GM15510 (cell line): ENCODE measurements around the gene DMWD.

Source experiments
- POLR2A ChIP-seq: IDR thresholded peaks from 3 replicates; pipeline ENCODE4 v1.6.1; 2011; ENCODE audit warnings: borderline replicate concordance; ENCODE audit not compliant: insufficient read length; ENCODE audit errors: extremely low read depth

The DMWD gene

GRCh38 chr19:45782820-45783785 is 9.5 kb downstream of the DMWD start:
- no peak for TF ChIP-seq POLR2A

- TF ChIP-seq POLR2A = no peak
These were observed 10.4 kb downstream of the DMWD start, which contains the start of gene DMPK for GRCh38 chr19:45782162-45782691. TSS of gene DMPK (minus strand) at chr19:45782490. CDS start at chr19:45782352, 138 bp downstream.

DNA sequence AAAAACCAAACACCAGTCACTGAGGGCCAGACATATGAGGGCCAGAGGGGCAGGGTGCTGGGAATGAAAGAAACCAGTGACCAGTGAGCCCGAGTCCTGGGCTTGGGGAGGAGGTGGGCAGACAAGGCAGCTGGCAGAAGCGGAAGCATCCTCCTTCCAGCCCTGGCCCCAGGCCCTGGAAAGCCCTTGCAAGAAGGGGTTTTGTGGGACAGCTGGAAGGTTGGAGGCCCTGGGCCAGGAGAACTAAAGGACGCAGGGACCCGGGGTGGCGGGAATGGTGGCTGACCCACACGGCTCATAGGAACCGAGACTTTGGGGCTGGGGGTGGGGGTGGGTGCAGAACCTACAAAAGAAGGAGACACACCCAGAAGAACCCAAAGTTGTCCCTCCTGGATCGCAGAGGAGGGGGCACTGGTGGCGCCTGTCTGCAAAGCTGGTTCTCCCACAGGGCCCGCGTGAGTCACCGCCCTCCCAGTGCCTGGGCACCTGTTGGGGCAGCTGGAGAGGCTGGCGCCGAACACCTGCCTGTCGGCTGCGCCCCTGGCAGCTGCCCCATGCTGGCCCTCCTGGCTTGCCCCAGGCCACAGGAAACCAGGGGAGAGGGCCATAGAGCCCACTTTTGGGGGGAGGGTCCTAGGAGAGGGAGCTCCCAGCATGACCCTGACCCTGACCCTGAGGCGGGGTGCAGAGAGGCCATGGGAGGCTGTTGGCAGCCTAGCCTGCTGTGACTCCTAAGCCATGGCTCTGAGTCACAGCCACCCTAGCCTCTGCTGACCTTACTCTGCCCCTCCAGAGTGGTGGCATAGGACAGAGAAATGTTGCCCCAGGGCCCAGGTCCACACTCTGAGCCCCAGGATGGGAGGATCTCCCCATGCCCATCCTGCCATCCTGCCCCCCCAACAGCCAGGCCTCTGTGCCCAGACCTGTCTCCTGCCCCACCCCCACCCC is 11.2 kb downstream of the DMWD start:
- TF ChIP-seq POLR2A = no peak

GRCh38 chr19:45780448-45781213 is 12.0 kb downstream of the DMWD start:
- no peak for TF ChIP-seq POLR2A

DNA sequence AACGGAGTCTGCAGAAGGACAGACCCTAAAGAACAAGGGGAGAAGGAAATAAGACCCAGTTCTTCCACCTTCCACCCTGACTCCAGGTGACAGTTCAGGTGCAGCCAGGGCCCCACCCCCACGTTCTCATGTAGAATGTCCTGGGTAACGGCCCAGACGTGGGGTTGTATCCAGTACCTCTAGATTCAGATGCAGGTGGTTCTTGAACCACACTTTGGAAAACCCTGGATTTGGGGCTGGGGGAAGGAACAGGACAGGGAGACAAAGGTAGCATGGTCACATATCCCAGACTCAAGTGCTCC is 12.5 kb downstream of the DMWD start:
- no peak for TF ChIP-seq POLR2A

- TF ChIP-seq POLR2A = peak; percentile 27
These were observed 13.2 kb downstream of the DMWD start for GRCh38 chr19:45779231-45780145.

- no peak for TF ChIP-seq POLR2A
These were observed 14.5 kb downstream of the DMWD start for GRCh38 chr19:45778010-45778661.

DNA sequence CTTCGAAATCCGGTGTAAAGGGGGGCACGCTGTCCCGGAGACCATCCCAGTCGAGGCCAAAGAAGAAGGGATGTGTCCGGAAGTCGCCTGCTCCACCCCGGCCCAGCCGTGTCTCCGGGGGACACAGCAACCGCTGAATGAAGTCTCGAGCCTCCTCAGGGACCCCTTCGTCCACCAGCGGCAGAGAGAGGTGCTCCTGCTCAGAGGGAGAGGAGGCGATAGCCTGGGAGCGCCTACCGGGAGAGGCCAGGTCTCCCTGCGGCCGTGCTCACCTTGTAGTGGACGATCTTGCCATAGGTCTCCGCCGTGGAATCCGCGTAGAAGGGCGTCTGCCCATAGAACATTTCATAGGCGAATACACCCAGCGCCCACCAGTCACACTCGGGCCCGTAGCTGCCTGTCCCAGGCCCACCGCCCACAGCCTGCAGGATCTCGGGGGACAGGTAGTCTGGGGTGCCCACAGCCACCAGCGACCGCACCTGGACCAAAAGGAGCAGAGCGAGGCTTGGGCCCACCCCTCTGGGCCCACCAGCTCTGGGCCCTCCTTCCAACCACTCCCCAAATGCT is 15.2 kb downstream of the DMWD start:
- TF ChIP-seq POLR2A = no peak

DNA sequence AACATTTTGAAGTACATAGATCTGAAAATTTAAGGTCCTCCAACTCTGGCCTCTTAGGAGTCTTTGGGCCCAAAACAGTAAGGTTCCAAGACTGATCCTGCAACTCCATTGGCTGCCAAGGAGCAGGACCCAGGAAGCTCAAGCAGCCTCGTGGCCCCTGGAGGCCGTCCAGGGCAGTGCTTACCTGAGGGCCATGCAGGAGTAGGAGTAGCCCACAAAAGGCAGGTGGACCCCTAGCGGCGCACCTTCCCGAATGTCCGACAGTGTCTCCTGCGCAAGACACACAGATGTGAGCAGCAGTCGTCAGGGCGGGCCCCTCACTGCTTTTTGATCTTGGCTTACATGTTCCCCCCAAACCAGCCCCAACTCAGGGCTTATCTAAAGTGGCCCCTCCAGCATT is 17.9 kb downstream of the DMWD start:
- TF ChIP-seq POLR2A = no peak

- TF ChIP-seq POLR2A = no peak
These were observed 19.3 kb downstream of the DMWD start for GRCh38 chr19:45773384-45773783.

DNA sequence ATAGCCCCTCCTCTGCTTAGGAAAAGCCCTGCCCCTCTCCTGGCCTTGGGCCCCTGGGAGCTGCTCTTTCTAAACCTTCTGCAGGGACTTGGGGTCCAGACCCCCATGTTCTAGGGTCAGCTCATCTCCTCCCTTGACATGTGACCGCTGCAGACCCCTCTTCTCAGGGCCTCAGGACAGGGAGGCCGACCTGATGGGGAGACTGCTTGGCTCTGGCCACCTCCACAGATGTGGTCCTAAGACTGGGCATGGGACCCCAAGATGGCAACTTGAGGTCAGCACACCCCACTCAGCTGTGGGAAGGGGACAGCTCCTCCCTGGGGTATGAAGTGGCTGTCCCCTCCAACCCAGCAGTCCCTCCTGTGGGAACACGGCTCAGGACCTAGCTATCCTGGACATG is 19.7 kb downstream of the DMWD start:
- TF ChIP-seq POLR2A = no peak

DNA sequence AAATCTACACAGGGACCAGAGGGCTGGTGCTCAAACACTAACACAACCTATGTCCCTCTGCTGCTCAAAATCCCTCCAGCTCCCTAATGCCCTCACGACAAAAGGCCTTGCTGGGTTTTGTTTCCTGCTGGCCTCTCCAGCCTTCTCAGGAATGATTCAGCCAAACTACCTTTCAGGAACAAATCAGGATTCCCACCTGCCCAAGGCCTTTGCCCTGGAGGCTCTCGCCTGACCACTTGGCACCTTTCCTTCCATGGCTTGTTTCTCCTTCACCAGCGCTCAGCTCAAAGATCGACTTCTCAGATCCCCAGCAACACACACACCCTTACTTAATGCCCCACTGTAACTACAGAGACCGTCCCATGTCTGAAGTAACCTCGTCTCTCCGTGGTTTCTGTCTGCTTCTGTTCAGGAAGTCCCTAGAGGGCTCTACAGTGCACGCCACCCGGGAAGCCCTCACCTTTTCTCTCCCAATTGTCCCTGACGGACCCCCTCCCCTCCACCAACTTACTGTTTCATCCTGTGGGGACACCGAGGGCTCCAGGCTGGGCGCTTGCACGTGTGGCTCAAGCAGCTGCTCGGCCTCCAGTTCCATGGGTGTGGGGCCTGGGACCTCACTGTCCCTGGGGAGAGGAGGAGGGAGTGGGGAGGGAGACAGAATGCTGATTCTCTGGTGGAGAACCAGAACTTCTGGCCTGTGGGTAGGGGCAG is 20.4 kb downstream of the DMWD start:
- TF ChIP-seq POLR2A = no peak
